Measurements from ENCODE around the gene SLC24A2. TPM values are rescaled to one million over a fixed set of nuclear protein-coding genes. Genes with fewer than 3 reads are reported as not detected.
A peak's percentile ranks its signal among the peaks of the same experiment; 100 is the strongest.
"Not testable (repeated sequence)": the region's sequence is repeated elsewhere in the genome, so short reads cannot be mapped to it uniquely, and the experiment has no call there.

SLC24A2 gene
- total RNA-seq: not detected

DNA sequence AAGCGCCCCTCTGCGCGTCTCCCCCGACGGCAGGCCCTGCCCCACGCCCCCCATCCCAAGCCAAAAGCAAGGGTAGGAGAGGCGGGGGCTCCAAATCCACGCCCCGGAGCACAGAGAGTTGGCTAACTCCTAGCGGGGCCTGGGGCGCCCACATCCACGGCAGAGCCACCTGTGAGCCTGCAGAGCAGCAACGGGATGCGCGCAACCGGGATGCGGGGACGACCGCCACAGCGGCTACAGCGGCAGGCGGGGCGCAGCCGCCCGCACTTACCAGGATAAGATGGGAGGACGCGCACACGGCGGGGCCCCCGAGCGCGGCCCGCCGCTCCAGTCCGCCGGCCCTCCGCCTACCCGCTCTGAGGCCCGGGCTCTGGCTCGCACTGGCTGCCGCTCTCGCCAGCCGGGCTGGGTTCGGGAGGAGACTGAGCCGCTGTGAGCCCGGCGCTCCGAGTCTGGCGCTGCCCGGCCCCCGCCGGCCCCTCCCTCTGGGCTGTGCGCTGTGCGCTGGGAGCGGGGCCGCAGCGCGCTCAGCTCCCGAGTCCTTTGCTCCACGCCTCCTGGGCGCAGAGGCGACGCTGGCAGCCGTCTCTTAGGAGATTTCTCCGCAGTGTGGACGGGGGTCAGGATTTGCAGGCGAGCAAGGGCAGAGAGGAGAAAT lies at the start of gene SLC24A2:
Gene SLC24A2, minus strand, starts transcription at position 424 of the 658 bp plus-strand sequence.
- no peak for DNase-seq (ENCODE audit: low spot score)
- H3K4me3 ChIP-seq: peak within 1 kb of the TSS in 1 of 2 donors; percentile 34
- peaks cover 0 to 10% of the 10 kb centered on the region in 2 donors for H3K4me1 ChIP-seq
- H3K27me3 ChIP-seq: peaks cover 0 to 6% of the 10 kb centered on the region in 2 donors
- no peak for TF ChIP-seq CTCF (IDR thresholded peaks at IDR 0.05)
- no peaks in the 10 kb centered on the region for H3K36me3 ChIP-seq
- H3K27ac ChIP-seq: no peak within 1 kb of the TSS
- no peaks in the 10 kb centered on the region for H3K9me3 ChIP-seq

DNA sequence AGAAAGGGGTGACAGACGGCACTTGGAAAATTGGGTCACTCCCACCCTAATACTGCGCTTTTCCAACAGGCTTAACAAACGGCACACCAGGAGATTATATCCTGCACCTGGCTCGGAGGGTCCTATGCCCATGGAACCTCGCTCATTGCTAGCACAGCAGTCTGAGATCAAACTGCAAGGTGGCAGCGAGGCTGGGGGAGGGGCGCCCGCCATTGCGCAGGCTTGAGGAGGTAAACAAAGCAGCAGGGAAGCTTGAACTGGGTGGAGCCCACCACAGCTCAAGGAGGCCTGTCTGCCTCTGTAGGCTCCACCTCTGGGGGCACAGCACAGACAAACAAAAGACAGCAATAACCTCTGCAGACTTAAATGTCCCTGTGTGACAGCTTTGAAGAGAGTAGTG lies 44.5 kb upstream of the SLC24A2 start:
- H3K4me3 ChIP-seq; H3K36me3 ChIP-seq; H3K9me3 ChIP-seq; DNase-seq (ENCODE audit: low spot score); H3K4me1 ChIP-seq; H3K27me3 ChIP-seq; H3K27ac ChIP-seq: not testable (repeated sequence)

GRCh38 chr9:19830796-19831195 lies 42.0 kb upstream of the SLC24A2 start:
- no peak for TF ChIP-seq CTCF (IDR thresholded peaks at IDR 0.05)
- no peak overlapping the region for H3K27ac ChIP-seq
- no peak overlapping the region for H3K4me3 ChIP-seq
- no peaks in the 10 kb centered on the region for H3K27me3 ChIP-seq
- no peaks in the 10 kb centered on the region for H3K9me3 ChIP-seq
- DNase-seq (ENCODE audit: low spot score): no peak
- no peaks in the 10 kb centered on the region for H3K36me3 ChIP-seq
- no peaks in the 10 kb centered on the region for H3K4me1 ChIP-seq

GRCh38 chr9:19828576-19829109 lies 39.8 kb upstream of the SLC24A2 start:
- H3K9me3 ChIP-seq: no peaks in the 10 kb centered on the region
- H3K27me3 ChIP-seq: no peaks in the 10 kb centered on the region
- H3K36me3 ChIP-seq: no peaks in the 10 kb centered on the region
- no peak overlapping the region for H3K4me3 ChIP-seq
- H3K4me1 ChIP-seq: no peaks in the 10 kb centered on the region
- H3K27ac ChIP-seq: no peak overlapping the region
- no peak for DNase-seq (ENCODE audit: low spot score)
- TF ChIP-seq CTCF (IDR thresholded peaks at IDR 0.05): no peak

- Histone ChIP-seq H3K27ac (no peak overlapping the region), H3K4me3 (no peak overlapping the region), H3K36me3 (no peaks in the 10 kb centered on the region), H3K9me3 (peaks cover 0 to 15% of the 10 kb centered on the region in 2 donors), H3K4me1 (no peaks in the 10 kb centered on the region), H3K27me3 (no peaks in the 10 kb centered on the region)
- no peak for DNase-seq (ENCODE audit: low spot score)
- no peak for TF ChIP-seq CTCF (IDR thresholded peaks at IDR 0.05)
These were observed 27.9 kb upstream of the SLC24A2 start for GRCh38 chr9:19816769-19817168.

DNA sequence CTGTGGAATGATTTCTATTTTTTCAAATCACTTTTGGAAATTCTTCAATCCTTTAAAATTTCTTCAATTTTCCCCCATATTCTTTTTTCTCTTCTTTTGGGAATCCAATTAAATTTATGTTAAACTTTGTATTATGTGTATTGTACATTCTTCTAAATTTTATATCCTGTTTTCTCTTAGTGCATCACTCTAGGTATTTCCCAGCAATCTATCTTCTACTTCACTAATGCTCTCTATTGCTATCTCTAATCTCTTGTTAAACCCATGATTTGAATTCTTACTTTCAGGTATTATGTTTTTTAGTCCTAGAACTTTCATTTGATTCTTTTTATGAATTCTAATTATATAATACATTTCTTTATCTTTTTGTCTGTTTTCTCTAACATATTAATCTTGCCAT lies 23.4 kb upstream of the SLC24A2 start:
- TF ChIP-seq CTCF (IDR thresholded peaks at IDR 0.05): no peak
- no peaks in the 10 kb centered on the region for H3K4me1 ChIP-seq
- no peaks in the 10 kb centered on the region for H3K27me3 ChIP-seq
- peaks cover 0 to 15% of the 10 kb centered on the region in 2 donors for H3K9me3 ChIP-seq
- no peak overlapping the region for H3K27ac ChIP-seq
- H3K4me3 ChIP-seq: no peak overlapping the region
- no peaks in the 10 kb centered on the region for H3K36me3 ChIP-seq
- DNase-seq (ENCODE audit: low spot score): no peak

Measured in right atrium auricular region (tissue), 2 donors.